Fibroblast of the aortic adventitia (primary cell): ENCODE data around the gene NRXN3. TPM values are rescaled to one million over a fixed set of nuclear protein-coding genes. Genes with fewer than 3 reads are reported as not detected.

ENCODE experiments used
- DNase-seq: peaks from one replicate; pipeline ENCODE4 v3.0.0-alpha.2; 2010; ENCODE audit warnings: low read depth
- H3K4me3 ChIP-seq: 2 replicates; pipeline ENCODE4 v1.5.1; 2011; ENCODE audit warnings: low read depth, mild to moderate bottlenecking, control low read depth, low read length, moderate library complexity
- total RNA-seq: library from RNA; depleted of rRNA; stranded (reverse); fragments of >200 nt; gene quantifications from 2 replicates; pipeline ENCODE4 v1.2.3, GENCODE V29; 2012; ENCODE audit warnings: low replicate concordance
- TF ChIP-seq, protein P1 (sequence below): IDR thresholded peaks from 2 replicates; pipeline ENCODE4 v1.5.1; 2011; ENCODE audit warnings: mild to moderate bottlenecking, low read length, control low read depth, inconsistent platforms; ENCODE audit not compliant: insufficient read depth

The NRXN3 gene
- total RNA-seq, 1 donor: 0.18 TPM

DNA sequence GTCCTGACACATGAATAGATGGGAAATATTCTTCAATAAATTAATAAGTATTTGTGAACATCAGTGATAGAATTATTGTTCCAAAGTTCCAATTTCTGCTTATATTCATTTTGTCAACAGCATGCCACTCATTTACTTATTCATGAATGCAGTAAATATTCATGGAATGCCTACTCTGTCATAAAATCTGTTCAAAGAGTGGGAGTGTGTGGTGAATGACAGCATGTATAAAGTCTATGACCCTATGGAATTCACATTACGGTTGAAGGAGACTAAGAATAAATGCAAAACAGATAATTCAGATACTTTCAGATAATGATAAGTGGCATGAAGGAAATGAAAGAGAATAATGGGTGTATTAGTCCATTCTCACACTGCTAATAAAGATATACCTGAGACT lies 494.7 kb downstream of the NRXN3 start:
- DNase-seq: no peak

DNA sequence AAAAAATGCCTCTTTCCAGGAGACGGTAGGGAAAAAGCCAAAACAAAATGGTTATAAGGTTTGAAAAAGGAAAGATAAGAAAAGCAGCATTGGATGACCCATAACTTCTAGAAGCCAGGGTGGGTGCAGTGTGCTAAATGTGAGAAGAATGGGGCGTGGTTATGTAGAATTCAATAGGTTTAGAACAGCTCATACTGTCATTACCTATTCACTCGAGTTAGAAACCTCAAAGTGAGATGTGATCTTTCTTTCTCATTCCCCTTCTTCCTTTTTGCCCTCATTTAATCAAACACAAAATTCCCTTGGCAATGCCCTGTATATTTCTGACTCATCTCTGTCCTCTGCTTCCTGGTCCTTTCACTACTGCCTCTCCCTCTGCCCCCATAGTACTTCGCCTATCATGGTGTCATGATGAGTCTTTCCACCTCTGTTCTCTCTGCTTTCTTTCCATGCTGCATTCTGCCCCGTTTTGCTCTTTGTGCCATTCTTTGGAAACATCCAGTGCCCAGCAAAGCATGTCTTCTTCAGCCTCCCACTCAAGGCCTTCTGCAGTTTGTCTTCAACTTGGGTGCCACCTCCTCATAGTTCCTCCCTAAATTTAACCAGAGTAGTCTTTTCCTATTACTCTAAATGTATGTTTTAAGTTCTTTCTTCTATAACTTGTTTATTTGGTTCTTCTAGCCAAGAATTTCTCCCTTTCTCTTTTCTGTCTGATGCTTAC lies 496.3 kb downstream of the NRXN3 start:
- no peak overlapping the region for H3K4me3 ChIP-seq
- DNase-seq: no peak
- TF ChIP-seq, protein P1, sequence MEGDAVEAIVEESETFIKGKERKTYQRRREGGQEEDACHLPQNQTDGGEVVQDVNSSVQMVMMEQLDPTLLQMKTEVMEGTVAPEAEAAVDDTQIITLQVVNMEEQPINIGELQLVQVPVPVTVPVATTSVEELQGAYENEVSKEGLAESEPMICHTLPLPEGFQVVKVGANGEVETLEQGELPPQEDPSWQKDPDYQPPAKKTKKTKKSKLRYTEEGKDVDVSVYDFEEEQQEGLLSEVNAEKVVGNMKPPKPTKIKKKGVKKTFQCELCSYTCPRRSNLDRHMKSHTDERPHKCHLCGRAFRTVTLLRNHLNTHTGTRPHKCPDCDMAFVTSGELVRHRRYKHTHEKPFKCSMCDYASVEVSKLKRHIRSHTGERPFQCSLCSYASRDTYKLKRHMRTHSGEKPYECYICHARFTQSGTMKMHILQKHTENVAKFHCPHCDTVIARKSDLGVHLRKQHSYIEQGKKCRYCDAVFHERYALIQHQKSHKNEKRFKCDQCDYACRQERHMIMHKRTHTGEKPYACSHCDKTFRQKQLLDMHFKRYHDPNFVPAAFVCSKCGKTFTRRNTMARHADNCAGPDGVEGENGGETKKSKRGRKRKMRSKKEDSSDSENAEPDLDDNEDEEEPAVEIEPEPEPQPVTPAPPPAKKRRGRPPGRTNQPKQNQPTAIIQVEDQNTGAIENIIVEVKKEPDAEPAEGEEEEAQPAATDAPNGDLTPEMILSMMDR: no peak

More for the DNA sequence above, 494.7 kb downstream of the NRXN3 start:
- TF ChIP-seq, protein P1: no peak
- H3K4me3 ChIP-seq: no peak overlapping the region

DNA sequence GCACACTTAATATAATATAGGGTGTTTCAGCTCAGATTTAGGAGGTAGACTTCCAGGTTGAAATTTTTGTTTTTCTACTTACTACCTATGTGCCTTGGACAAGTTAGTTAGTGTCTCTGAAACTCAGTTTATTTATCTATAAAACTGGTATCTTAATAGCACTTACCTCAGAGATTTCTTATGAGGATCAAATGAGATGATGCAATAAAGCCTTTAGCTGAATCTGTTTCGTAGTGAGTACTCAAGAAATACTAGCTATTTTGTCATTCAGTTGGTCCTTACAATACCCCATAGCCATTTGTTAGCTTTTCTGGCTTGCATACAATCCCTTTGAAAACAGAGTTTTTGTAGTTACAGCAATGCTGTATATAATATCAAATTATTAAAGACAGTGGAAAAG lies 497.0 kb downstream of the NRXN3 start:
- no peak overlapping the region for H3K4me3 ChIP-seq
- DNase-seq: no peak
- TF ChIP-seq, protein P1: no peak

DNA sequence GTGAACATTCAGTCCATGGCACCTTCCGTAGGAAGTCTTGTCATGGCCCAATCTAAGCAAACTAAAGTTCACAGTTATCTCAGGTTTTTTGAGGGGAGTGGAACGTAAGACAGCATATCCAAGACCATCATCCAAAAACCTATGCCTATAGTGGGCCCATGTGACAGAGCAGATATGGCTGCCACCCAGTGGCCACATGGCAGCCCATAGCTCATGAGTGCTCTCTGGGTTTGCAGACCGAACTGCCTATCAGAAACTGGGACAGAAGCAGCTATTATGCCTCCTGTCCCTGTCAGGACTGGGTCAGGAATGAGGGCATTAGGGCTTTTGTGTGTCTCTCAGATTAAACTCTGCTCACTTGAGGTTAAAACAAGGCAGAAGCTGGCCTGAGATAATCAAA lies 503.7 kb downstream of the NRXN3 start:
- TF ChIP-seq, protein P1: no peak
- no peak for DNase-seq
- no peak overlapping the region for H3K4me3 ChIP-seq

DNA sequence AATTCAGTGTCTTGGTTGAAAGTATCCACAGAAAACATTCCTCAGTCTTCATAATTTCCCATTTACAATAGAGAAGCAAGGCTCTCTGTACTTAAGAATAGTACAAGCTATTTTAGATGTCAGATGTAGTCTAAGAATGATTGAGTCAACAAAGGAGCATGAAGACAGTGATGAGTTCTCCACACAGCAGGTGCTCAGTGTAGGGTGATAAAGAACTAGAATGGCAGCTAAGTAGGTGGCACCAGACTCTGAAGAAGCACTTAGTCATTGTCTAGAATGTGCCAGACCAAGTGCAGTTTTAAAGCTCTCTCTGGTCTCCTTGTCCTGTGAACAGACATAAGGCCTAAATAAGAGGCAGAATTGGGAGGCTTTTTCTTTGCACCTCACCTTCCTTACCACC lies 504.6 kb downstream of the NRXN3 start:
- DNase-seq: no peak
- H3K4me3 ChIP-seq: no peak overlapping the region
- TF ChIP-seq, protein P1: no peak

DNA sequence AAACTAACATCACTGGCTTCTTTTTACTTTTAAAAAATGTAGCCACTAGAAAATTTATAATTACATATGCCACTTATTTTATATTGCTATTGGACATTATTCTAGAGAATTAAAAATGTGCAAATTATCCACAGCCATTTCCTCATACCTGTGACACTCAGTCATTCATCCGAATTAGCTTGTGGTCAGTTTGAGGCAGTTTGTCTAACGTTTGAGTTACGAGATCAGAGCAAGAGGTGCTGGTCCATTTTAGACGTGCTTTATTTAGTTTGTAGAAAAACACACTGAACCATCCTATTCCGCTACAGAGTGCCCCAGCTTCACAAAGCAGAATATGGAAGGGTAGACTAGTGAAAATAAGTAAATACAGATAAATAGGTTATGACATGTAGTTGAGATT lies 513.0 kb downstream of the NRXN3 start:
- no peak overlapping the region for H3K4me3 ChIP-seq
- no peak for DNase-seq
- TF ChIP-seq, protein P1: no peak

DNA sequence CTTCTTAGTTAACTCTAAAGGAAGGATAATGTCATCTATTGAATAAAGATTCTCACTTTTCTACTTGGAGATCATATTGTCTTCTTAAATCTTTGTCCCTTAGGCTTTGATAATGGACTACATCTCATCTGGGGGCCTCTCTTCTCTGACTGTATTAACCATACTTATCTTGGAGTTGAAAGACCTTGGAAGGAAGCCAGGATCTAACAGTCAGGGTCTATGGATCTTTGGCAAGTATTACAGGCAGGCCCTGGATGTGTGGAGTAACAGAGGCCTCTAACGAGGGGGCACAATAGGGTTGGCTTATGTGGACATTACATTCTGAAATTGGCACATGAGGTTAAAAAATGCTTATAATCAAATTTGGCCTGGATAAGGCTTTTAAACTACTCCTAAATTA lies 513.8 kb downstream of the NRXN3 start:
- DNase-seq: no peak
- no peak overlapping the region for H3K4me3 ChIP-seq
- TF ChIP-seq, protein P1: no peak
